GM23338 (cell line): ENCODE results near the gene EXD3. TPM values are rescaled to one million over a fixed set of nuclear protein-coding genes. Genes with fewer than 3 reads are reported as not detected.

Source experiments
- ATAC-seq: fragments of 200-7000 bp; cut with Tn5 transposase; 3 replicates; pipeline ENCODE4 v1.9.1; 2020
- DNase-seq: peaks from one replicate; pipeline ENCODE4 v3.0.0-alpha.2; 2015; ENCODE audit warnings: low spot score
- H2AFZ ChIP-seq: fragments of 200-600 bp; sonication (generic); 2 replicates; pipeline ENCODE4 v1.8.0; 2016; ENCODE audit warnings: antibody characterized with exemption, mild to moderate bottlenecking, moderate library complexity
- H3F3A ChIP-seq: fragments of 200-600 bp; sonication (generic); replicated peaks from 2 replicates; pipeline ENCODE4 v1.8.0; 2017; ENCODE audit warnings: antibody characterized with exemption, mixed run types, low read depth
- H3K27ac ChIP-seq: fragments of 200-600 bp; sonication (generic); 2 replicates; pipeline ENCODE4 v1.6.1; 2016; ENCODE audit warnings: low read depth
- H3K27me3 ChIP-seq: fragments of 200-600 bp; sonication (generic); 2 replicates; pipeline ENCODE4 v1.8.0; 2016; ENCODE audit warnings: mild to moderate bottlenecking, mixed run types, moderate library complexity; ENCODE audit not compliant: insufficient read depth
- H3K36me3 ChIP-seq: fragments of 200-600 bp; sonication (generic); 2 replicates; pipeline ENCODE4 v1.8.0; 2016; ENCODE audit warnings: mild to moderate bottlenecking; ENCODE audit not compliant: insufficient read depth
- H3K4me1 ChIP-seq: fragments of 200-600 bp; sonication (generic); 2 replicates; pipeline ENCODE4 v1.8.0; 2016; ENCODE audit warnings: mild to moderate bottlenecking, moderate library complexity; ENCODE audit not compliant: insufficient read depth
- H3K4me2 ChIP-seq: fragments of 200-600 bp; sonication (generic); 2 replicates; pipeline ENCODE4 v1.7.1; 2017; ENCODE audit warnings: mixed run types
- H3K4me3 ChIP-seq: fragments of 200-600 bp; sonication (generic); 2 replicates; pipeline ENCODE4 v1.6.1; 2016; ENCODE audit warnings: mixed run types
- H3K79me2 ChIP-seq: fragments of 200-600 bp; sonication (generic); replicated peaks from 2 replicates; pipeline ENCODE4 v1.8.0; 2017; ENCODE audit warnings: mild to moderate bottlenecking; ENCODE audit not compliant: insufficient read depth
- H3K9me2 ChIP-seq: fragments of 200-600 bp; sonication (generic); 2 replicates; pipeline ENCODE4 v1.8.0; 2017; ENCODE audit not compliant: insufficient read depth
- H4K20me1 ChIP-seq: fragments of 200-600 bp; sonication (generic); replicated peaks from 2 replicates; pipeline ENCODE4 v1.8.0; 2017; ENCODE audit warnings: mild to moderate bottlenecking; ENCODE audit not compliant: insufficient read depth
- H3K27ac Mint-ChIP-seq: 2 replicates; pipeline ENCODE4 v1.8.0; 2020; ENCODE audit warnings: inconsistent platforms, mild to moderate bottlenecking, moderate library complexity, mixed read lengths
- H3K27me3 Mint-ChIP-seq: 3 replicates; pipeline ENCODE4 v1.8.0; 2022; ENCODE audit warnings: low read depth, mild to moderate bottlenecking, moderate library complexity, mixed read lengths, inconsistent platforms; ENCODE audit not compliant: insufficient read depth, poor library complexity
- H3K36me3 Mint-ChIP-seq: 3 replicates; pipeline ENCODE4 v1.8.0; 2021; ENCODE audit warnings: low read depth, mild to moderate bottlenecking, inconsistent platforms, moderate library complexity, mixed read lengths
- H3K4me1 Mint-ChIP-seq: 3 replicates; pipeline ENCODE4 v1.8.0; 2020; ENCODE audit warnings: mild to moderate bottlenecking, inconsistent platforms, mixed read lengths
- H3K4me3 Mint-ChIP-seq: 3 replicates; pipeline ENCODE4 v1.8.0; 2021; ENCODE audit warnings: moderate library complexity, mild to moderate bottlenecking, inconsistent platforms, mixed read lengths
- H3K9me3 Mint-ChIP-seq: 3 replicates; pipeline ENCODE4 v1.8.0; 2020; ENCODE audit warnings: moderate library complexity, mild to moderate bottlenecking, inconsistent platforms, mixed read lengths
- POLR2AphosphoS5 ChIP-seq: IDR thresholded peaks from 2 replicates; pipeline ENCODE4 v1.6.1; 2016; ENCODE audit warnings: antibody characterized with exemption, low read depth
- polyA plus RNA-seq: library from polyadenylated mRNA; unstranded; fragments of >200 nt; fragmentation: Nextera tagmentation; extraction: Ambion mirVana; gene quantifications from 2 replicates; pipeline ENCODE4 v1.2.1, GENCODE V29; 2016
- total RNA-seq: library from RNA; depleted of rRNA; stranded (reverse); fragments of >200 nt; shearing (Covaris generic); gene quantifications from 2 replicates; pipeline ENCODE4 v1.2.3, GENCODE V29; 2014
- TF ChIP-seq, protein P1 (sequence below): fragments of 250-450 bp; sonication (Bioruptor Pico); IDR thresholded peaks from 2 replicates; pipeline ENCODE4 v1.5.0; 2020; ENCODE audit warnings: mild to moderate bottlenecking, moderate library complexity

Gene EXD3
- total and polyA plus RNA-seq, 2 experiments from 2014 or later: 3.6 to 9.7 TPM

DNA sequence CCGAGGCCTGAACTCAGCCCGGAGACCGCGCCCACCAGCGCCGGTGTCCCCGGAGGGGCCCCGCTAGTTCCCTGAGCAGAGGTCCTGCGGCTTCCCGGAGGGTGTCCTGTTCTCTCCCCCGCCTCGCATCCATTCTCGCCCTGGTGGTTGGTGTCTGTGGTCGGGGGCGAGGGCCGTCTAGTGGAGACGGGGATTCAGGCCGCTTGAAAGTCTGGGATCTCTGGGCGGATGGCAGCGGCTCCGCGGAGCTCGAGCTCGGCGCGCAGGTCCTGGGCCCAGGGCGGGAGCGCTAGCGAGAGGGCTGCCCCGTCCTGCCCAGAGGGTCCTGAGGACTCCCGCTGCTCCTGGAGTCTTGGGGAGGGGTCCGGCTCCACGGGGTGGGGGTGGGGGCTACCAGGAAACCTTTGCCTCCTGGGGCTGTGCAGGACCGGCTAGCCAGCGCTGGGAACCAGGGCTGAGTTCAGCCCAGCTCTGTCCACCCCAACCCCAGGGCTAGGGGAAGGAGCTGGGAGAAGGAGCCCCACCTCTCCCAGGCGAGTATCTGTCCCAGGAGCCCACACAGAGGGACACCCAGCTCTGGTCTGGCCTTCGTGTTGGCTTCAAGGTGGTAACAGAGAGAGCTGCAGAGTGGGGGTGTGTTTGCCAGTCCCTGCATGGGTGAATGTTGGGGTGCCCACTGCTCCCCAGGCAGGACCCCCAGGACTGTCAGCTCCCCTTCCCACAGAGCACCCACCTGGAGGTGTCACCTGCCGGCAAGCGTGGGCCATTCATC lies 141.4 kb downstream of the EXD3 start:
- Histone ChIP-seq H3K79me2 (no peaks in the 10 kb centered on the region), H3F3A (peaks cover 20% of the 10 kb centered on the region; the same call in 1 of the 2 replicates), H4K20me1 (peaks cover 8% of the 10 kb centered on the region; the same call in 1 of the 2 replicates), H3K36me3 (no peaks in the 10 kb centered on the region), H3K4me1 (peaks cover 8% of the 10 kb centered on the region), H3K4me2 (peak overlapping the region; percentile 88), H3K27ac (no peak overlapping the region), H3K9me2 (no peaks in the 10 kb centered on the region), H2AFZ (no peak overlapping the region), H3K4me3 (peak overlapping the region; percentile 73), H3K27me3 (peaks cover 14% of the 10 kb centered on the region)
- Mint-ChIP-seq H3K27me3 (peaks cover 22% of the 10 kb centered on the region), H3K4me3 (peak overlapping the region; percentile 73), H3K36me3 (no peaks in the 10 kb centered on the region; the same call in 2 of the 3 replicates), H3K27ac (no peak overlapping the region), H3K4me1 (peaks cover 6% of the 10 kb centered on the region; the same call in 1 of the 3 replicates), H3K9me3 (no peaks in the 10 kb centered on the region)
- ATAC-seq: peak; percentile 19
- DNase-seq: peak; percentile 76
- 0 out of 2 replicates have a peak, but pooled peaks have one; percentile 7 for TF ChIP-seq POLR2AphosphoS5
- TF ChIP-seq, protein P1, sequence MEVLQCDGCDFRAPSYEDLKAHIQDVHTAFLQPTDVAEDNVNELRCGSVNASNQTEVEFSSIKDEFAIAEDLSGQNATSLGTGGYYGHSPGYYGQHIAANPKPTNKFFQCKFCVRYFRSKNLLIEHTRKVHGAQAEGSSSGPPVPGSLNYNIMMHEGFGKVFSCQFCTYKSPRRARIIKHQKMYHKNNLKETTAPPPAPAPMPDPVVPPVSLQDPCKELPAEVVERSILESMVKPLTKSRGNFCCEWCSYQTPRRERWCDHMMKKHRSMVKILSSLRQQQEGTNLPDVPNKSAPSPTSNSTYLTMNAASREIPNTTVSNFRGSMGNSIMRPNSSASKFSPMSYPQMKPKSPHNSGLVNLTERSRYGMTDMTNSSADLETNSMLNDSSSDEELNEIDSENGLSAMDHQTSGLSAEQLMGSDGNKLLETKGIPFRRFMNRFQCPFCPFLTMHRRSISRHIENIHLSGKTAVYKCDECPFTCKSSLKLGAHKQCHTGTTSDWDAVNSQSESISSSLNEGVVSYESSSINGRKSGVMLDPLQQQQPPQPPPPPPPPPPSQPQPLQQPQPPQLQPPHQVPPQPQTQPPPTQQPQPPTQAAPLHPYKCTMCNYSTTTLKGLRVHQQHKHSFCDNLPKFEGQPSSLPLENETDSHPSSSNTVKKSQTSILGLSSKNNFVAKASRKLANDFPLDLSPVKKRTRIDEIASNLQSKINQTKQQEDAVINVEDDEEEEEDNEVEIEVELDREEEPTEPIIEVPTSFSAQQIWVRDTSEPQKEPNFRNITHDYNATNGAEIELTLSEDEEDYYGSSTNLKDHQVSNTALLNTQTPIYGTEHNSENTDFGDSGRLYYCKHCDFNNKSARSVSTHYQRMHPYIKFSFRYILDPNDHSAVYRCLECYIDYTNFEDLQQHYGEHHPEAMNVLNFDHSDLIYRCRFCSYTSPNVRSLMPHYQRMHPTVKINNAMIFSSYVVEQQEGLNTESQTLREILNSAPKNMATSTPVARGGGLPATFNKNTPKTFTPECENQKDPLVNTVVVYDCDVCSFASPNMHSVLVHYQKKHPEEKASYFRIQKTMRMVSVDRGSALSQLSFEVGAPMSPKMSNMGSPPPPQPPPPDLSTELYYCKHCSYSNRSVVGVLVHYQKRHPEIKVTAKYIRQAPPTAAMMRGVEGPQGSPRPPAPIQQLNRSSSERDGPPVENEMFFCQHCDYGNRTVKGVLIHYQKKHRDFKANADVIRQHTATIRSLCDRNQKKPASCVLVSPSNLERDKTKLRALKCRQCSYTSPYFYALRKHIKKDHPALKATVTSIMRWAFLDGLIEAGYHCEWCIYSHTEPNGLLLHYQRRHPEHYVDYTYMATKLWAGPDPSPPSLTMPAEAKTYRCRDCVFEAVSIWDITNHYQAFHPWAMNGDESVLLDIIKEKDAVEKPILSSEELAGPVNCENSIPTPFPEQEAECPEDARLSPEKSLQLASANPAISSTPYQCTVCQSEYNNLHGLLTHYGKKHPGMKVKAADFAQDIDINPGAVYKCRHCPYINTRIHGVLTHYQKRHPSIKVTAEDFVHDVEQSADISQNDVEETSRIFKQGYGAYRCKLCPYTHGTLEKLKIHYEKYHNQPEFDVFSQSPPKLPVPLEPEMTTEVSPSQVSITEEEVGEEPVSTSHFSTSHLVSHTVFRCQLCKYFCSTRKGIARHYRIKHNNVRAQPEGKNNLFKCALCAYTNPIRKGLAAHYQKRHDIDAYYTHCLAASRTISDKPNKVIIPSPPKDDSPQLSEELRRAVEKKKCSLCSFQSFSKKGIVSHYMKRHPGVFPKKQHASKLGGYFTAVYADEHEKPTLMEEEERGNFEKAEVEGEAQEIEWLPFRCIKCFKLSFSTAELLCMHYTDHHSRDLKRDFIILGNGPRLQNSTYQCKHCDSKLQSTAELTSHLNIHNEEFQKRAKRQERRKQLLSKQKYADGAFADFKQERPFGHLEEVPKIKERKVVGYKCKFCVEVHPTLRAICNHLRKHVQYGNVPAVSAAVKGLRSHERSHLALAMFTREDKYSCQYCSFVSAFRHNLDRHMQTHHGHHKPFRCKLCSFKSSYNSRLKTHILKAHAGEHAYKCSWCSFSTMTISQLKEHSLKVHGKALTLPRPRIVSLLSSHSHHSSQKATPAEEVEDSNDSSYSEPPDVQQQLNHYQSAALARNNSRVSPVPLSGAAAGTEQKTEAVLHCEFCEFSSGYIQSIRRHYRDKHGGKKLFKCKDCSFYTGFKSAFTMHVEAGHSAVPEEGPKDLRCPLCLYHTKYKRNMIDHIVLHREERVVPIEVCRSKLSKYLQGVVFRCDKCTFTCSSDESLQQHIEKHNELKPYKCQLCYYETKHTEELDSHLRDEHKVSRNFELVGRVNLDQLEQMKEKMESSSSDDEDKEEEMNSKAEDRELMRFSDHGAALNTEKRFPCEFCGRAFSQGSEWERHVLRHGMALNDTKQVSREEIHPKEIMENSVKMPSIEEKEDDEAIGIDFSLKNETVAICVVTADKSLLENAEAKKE (CRISPR knock-in tag): no peak
